Measurements from ENCODE around the gene MRPS23.

The MRPS23 gene

GRCh38 chr17:57864273-57864672 lies 14.4 kb upstream of the MRPS23 start:
- in situ Hi-C loops (cut with MboI; ENCODE audit: low sequenced_read_pairs): no loop called here

- in situ Hi-C loops (cut with MboI; ENCODE audit: low sequenced_read_pairs): no loop called here
These were observed 13.1 kb upstream of the MRPS23 start for GRCh38 chr17:57862694-57863667.

GRCh38 chr17:57861790-57862693 lies 12.2 kb upstream of the MRPS23 start:
- in situ Hi-C loops (cut with MboI; ENCODE audit: low sequenced_read_pairs): no loop called here

- in situ Hi-C loops (cut with MboI; ENCODE audit: low sequenced_read_pairs): no loop called here
These were observed 11.4 kb upstream of the MRPS23 start for GRCh38 chr17:57861000-57861789.

- in situ Hi-C loops (cut with MboI; ENCODE audit: low sequenced_read_pairs): no loop called here
These were observed 10.7 kb upstream of the MRPS23 start for GRCh38 chr17:57860414-57860999.

- in situ Hi-C loops (cut with MboI; ENCODE audit: low sequenced_read_pairs): no loop called here
These were observed 10.0 kb upstream of the MRPS23 start for GRCh38 chr17:57859601-57860413.

DNA sequence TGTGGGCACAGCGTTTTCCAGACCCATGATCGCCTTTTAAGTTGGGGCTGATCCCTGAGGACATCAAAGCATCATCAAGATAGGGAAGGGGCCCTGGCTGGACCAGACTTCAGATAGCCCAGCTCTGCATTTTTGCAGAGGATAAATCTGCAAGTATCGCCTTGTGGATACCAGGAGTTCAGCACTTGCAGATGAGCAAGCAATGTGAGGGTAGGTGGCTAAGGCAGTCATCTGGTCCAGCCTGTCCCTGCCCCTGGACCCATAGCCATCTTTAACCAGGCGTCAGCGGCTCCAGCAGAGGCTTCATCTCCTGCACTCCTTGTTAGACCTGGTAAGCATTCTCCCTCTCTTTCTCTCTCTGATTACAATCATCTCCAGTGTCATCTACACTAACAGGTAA lies 9.0 kb upstream of the MRPS23 start:
- in situ Hi-C loops (cut with MboI; ENCODE audit: low sequenced_read_pairs): no loop called here

DNA sequence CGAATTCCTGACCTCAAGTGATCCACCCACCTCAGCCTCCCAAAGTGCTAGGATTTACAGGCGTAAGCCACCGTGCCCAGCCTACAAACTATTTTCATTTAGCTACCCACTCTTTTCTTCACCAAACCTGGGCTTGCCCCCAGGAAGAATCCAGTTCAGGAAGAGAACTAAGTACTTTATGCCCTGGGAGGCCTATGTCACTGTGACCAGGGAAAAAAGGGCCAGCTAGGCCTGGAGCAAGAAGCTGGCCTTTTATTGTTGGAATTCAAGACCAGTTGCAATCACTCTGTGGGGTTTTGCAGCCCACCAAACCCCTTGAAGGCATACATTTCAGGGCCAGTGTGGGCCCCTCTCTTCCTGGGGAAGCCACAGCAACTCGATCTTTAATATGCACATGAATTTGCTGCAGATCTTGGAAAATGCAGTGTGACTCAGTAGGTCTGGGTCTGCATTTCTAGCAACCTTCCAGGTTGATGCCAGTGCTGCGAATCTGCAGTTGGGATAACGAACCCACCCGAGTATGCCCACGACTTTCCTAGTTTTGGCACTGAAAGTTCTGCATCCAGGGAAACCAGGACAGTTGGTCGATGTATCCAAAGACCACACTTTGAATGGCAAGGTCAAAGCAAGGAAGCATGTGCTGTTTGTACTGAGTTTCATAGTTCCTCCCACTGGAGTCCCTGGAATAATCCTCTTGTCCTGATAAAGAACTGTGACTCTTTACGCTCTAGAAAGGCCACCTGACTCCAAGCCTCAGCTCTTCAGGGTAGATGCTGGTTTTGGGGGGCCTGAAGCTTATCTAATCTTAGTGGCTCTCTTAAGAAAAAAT lies 7.2 kb upstream of the MRPS23 start:
- in situ Hi-C loops (cut with MboI; ENCODE audit: low sequenced_read_pairs): no loop called here

GRCh38 chr17:57855391-57856035 lies 5.7 kb upstream of the MRPS23 start:
- in situ Hi-C loops (cut with MboI; ENCODE audit: low sequenced_read_pairs): no loop called here

GRCh38 chr17:57853695-57854094 lies 3.9 kb upstream of the MRPS23 start:
- in situ Hi-C loops (cut with MboI; ENCODE audit: low sequenced_read_pairs): loop anchor here (5.0 kb wide), 1 partner anchor 144 kb away; no protein-coding TSS in a partner anchor

DNA sequence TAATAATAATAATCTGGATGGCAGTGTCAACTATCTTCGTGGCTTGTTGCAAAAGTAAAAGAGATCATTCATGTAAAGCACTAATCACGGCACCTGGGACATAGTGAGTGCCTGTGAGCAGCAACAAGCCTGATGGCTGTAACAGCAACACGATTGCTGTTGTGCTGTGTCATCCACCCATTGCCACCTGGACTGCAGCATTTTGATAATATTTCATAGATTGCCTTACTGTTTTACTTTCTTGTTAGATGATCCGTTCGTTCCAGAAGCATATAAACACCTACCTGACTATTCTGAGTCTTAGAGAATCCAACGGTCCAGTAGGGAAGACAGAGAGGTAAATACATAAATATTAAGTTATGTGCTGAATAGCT lies 3.1 kb upstream of the MRPS23 start:
- in situ Hi-C loops (cut with MboI; ENCODE audit: low sequenced_read_pairs): loop anchor here (5.0 kb wide), 1 partner anchor 144 kb away; no protein-coding TSS in a partner anchor

DNA sequence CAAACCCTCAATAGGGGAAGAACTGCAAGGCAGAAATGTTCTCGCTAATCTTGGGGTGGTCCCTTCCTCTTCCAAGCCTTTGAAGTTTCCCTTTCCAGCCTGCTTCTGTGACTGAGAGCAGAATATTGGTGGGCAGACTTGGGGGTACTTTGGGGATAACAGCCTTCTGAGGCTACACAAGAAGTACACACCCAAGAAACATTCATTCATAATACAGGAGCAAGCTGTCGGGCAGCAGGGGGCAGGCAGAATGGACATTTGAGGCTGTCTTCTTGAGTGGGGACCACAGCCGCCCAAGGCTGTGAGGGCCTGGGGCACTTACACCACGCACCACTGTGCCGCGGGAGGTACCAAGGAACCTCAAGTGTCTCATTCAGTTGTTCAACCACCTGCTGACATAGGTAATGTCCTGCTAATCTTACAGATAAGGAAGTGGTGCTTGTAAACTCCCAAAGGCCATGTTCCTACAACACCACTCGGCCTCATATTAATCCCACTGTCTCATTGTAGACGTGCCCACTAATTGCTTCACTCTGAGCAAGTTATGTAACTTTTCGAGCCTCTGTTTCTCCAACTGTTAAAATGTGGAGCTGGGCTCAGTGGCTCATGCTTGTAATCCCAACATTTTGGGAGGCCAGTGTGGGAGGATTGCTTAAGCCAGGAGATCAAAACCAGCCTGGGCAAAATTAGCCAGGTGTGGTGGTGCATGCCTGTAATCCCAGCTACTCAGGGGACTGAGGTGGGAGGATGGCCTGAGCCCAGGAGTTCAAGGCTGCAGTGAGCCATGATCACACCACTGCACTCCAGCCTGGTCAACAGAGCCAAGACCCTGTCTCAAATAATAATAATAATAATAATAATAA lies 2.5 kb upstream of the MRPS23 start:
- in situ Hi-C loops (cut with MboI; ENCODE audit: low sequenced_read_pairs): loop anchor here (5.0 kb wide), 1 partner anchor 145 kb away; no protein-coding TSS in a partner anchor

GRCh38 chr17:57849163-57849873 lies 526 bp downstream of the MRPS23 start:
- in situ Hi-C loops (cut with MboI; ENCODE audit: low sequenced_read_pairs): loop anchor here (25.0 kb wide), 1 partner anchor 712 kb away; no protein-coding TSS in a partner anchor

- in situ Hi-C loops (cut with MboI; ENCODE audit: low sequenced_read_pairs): loop anchor here (25.0 kb wide), 1 partner anchor 709 kb away; no protein-coding TSS in a partner anchor
These were observed 3.5 kb downstream of the MRPS23 start for GRCh38 chr17:57846056-57846945.

DNA sequence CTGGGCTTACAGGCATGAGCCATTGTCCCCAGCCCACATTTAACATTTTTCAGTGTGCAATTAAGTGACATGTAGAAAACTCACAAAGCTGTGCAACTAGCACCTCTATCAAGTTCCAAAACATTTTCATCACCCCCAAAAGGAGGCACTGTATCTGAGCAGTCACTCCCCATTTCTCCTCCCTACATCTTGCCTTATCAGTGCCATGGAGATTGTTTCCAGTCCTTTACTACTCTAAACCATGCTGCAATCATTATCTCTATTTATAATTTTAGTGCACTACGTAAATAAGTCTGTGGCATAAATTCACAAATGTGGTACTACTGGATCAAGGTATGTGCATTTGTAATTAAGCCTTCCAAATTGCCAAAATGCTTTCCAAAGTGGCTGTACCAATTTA lies 7.6 kb downstream of the MRPS23 start:
- in situ Hi-C loops (cut with MboI; ENCODE audit: low sequenced_read_pairs): loop anchor here (25.0 kb wide), 1 partner anchor 705 kb away; no protein-coding TSS in a partner anchor

All from HL-60/S4 treated with phorbol 12-myristate 13-acetate at 8.2 ng/mL for 4 days and 3 days (cell line).